ENCODE results near the gene TSC1. TPM values are rescaled to one million over a fixed set of nuclear protein-coding genes. Genes with fewer than 3 reads are reported as not detected.
"Not testable (repeated sequence)": the region's sequence is repeated elsewhere in the genome, so short reads cannot be mapped to it uniquely, and the experiment has no call there.

The TSC1 gene
- polyA plus RNA-seq, 1 donor, result 36.1 TPM

- no peak for DNase-seq
Measured at GRCh38 chr9:132976571-132976970, 32.2 kb upstream of the TSC1 start.

DNA sequence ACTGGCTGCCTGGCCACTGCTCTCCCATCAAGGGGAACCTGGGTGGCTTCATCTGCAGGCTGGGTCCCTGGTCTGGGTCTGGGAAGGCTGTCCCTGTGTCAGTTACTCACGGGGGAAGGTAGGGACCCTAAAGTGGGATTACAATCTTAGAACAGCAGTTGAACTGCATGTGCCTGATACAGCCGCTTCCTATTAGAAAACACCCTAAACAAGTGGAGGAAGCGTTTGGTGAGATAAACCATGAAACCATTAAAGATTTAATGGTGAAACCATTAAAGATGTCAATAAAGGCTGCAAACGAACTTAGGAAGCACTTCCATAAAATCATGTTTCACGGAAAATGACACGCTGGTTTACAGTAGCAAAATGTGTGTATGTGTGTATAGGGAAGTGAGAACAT, 31.5 kb upstream of the TSC1 start:
- DNase-seq, result no peak

DNA sequence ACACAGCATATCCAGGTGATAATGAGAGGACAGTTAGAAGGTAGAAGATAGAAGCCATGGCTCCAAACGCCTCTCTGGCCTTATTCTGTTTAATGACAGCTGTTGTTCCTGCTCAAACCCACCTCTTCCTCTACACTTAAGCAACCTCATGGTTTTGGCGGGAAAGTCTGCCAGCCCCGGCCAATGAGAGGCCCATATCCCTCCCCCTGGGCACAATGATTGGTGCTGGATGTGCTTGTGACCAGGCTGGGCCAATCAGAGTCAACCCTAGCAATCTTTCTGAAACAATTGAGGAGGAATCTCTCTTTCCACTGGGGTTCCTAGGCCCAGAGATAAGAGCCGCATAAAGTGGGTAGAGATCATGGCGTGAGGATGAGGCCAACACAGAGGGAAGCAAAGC, 29.3 kb upstream of the TSC1 start:
- DNase-seq, result no peak

- no peak for DNase-seq
Measured at GRCh38 chr9:132973166-132973565, 28.8 kb upstream of the TSC1 start.

DNA sequence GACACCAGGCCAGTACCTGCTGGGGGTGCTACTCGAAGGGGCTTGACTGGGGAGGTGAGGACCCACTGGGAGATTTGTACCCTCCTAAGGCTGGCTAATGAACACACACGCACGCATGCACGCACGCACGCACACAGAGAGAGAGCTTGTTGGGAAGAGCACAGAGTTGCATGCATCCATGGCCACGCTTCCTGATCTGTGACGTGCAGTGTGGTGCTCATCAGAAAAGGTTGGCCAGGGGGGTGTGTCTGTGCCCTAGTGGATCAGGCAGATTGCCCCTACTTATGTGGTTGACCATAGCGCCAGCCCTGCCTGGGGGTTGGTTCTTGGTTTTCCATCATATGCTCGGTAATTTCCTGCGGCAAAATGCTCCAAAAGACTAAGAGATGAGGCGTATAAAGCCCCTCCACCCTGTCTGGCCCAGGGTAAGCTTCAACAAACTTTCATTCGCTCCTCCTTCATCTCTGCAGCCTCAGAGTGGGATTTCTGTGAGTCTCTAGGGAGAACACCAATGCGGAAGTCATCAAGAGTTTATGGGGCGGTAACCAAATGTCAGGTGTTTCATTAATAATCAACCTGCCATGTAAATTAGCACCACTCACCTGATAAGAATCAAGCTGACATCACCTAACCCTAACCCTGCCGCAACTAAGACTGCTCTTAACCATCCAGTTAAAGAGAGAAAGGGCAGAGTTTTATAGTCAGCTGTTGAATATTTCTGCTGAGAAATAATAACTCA, 26.1 kb upstream of the TSC1 start:
- DNase-seq, result no peak

- no peak for DNase-seq
Measured at GRCh38 chr9:132969783-132970182, 25.4 kb upstream of the TSC1 start.

- DNase-seq, result not testable (repeated sequence)
Measured at GRCh38 chr9:132967908-132968307, 23.5 kb upstream of the TSC1 start.

- DNase-seq, result no peak
Measured at GRCh38 chr9:132965478-132965877, 21.1 kb upstream of the TSC1 start.

DNA sequence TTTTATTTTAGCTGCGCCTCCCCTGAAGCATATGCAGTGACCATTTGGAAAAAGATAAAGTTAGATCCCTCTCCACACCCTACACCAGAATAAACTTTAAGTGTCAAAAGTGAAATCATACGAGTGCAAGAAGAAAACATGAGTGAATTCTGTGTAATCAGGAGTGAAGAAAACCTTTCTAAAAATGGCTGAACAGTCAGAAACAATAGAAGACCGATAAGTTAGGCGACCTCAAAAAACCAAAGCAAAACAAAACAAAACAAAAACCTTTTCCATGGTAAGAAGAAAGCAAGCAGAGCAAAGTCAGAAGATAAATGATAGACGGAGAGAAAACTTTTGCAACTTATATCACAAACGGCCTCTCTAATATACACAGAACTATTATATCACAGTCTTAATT, 16.6 kb upstream of the TSC1 start:
- no peak for DNase-seq

- no peak for DNase-seq
Measured at GRCh38 chr9:132957805-132958204, 13.4 kb upstream of the TSC1 start.

DNA sequence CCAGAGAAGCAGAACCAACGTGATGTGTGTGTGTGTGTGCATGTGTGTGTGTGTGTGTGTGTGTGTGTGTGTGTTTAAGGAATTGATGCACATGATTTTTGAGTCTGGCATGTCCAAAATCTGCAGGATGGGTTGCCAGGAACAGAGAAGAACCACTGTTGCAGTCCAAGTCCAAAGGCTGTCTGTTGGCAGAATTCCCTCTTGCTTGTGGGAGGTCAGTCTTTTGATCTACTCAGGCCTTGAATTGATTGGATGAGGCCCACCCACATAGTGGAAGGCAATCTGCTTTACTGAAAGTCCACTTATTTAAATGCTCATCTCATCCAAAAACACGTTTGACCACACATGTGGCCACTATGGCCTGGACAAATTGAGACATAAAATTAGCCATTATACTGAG, 11.4 kb upstream of the TSC1 start:
- DNase-seq, result no peak

- no peak for DNase-seq
Measured at GRCh38 chr9:132955123-132955522, 10.7 kb upstream of the TSC1 start.

GRCh38 chr9:132949709-132950108, 5.3 kb upstream of the TSC1 start:
- no peak for DNase-seq

DNA sequence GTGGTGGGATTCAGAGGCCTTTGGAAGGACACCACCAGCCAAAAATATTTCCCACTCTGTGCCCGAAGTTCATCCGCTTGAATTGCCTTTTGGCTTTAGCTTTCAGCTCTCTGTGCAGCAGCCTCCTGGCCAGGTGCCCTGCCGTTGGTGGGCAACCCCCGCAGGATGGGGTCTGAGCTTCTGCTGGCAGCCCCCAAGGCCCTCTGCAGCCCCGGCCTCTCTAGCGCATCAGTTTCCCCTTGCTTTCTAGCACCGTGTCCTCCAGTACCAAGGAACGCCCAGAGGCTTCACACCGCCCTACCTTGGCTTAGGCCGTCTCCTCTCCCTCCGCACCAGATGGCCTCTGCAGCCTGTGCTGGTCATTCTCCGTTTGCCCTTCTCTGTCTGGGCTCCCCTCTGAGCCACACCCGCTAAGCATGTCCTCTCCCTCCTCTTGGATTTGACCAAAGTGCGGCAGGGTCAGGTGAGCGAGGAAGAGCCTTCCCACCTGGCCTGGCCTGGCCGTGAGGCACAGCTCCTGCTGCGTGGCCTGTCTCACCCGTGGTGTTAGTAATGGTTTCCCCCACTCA, 4.2 kb upstream of the TSC1 start:
- DNase-seq, result no peak

- DNase-seq, result no peak
Measured at GRCh38 chr9:132947756-132948155, 3.3 kb upstream of the TSC1 start.

DNA sequence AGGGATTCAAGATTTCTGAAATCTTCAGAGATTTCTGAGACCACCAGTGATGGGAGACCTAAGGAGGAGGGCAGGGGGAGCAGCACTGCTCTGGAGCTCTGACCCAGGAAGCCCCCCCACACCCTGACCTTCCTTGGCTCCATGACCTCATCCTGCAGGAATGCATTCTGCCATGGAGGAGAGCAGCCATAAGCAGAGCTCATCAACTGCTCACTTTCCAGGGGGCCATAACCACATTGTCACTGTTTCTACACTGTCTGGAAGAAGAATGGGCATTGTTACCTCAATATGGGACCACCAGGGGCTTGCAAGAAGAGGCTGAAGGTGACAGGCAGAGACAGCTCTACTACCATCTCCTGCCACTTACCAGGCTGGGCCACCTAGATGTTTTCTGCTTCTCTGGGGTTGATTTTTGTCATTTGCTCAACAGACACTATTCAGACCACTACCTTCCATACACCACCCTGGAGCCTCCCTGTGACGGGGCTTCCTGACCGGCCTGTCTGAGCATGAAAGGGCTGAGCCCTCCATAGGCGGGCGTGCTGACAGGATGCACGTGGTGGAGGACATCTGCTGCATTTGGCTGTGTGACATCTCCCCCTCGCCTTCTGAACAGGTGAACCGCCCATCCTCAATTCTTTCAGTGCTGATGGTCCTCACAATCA, 2.3 kb upstream of the TSC1 start:
- DNase-seq, result no peak

DNA sequence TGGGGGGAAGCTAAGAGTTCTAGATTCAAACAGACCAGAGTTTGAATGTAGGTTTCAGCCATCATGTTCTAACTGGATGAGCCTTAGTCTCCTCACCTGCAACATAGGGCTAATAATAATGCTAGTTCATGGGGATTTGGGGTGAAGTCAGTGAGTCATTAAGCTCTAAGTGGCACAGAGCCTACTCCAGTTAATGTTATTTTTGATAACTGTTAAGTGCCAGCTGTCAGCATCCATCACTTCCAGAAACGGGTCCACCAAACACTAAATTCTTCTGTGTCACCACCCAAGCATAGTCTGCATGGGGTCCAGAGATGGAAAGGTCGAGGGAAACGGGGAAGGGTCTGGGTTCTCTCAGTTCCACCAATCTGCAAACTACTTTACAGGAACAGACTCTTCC, 1.8 kb upstream of the TSC1 start:
- DNase-seq, result no peak

GRCh38 chr9:132945186-132946130, 1.0 kb upstream of the TSC1 start:
- DNase-seq, result no peak

- no peak for DNase-seq
Measured at GRCh38 chr9:132943651-132944293, 644 bp downstream of the TSC1 start.

- DNase-seq, result no peak
Measured at GRCh38 chr9:132942541-132943182, 1.8 kb downstream of the TSC1 start.

- no peak for DNase-seq
Measured at GRCh38 chr9:132939169-132939568, 5.2 kb downstream of the TSC1 start.

DNA sequence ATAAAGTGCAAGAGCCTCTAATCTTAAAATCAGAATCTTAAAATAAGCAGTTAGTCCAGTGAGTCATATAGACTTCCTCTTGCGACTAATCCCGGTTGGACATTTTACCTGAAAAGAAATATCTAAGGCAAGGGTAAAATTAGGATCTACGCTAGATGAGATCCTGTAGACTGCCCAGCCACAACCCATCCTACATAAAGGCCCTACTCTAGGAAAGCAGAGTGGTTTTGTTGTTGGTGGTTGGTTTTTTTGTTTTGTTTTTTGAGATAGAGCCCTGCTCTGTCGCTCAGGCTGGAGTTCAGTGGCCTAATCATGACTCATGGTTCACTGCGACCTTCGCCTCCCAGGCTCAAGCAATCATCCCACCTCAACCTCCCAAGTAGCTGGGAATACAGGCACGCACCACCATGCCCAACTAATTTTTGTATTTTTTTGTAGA, 6.9 kb downstream of the TSC1 start:
- no peak for DNase-seq

Measured in hindlimb muscle (tissue), 1 donor.